SK-N-SH (cell line): ENCODE results near the gene PDE6G. TPM values are rescaled to one million over a fixed set of nuclear protein-coding genes. Genes with fewer than 3 reads are reported as not detected.

Source experiments
- CTCF ChIA-PET: fragments of 300-600, 350-600 bp; formaldehyde crosslinking; extraction: SDS; loops from one replicate; lab custom pipeline; 2021; lab: Yijun Ruan, JAX
- POLR2A ChIA-PET: fragments of 350-600 bp; sonication (Branson Sonifier 250); formaldehyde crosslinking; extraction: SDS; loops from one replicate; lab custom pipeline; 2020; ENCODE audit warnings: antibody characterized with exemption, inconsistent platforms; lab: Yijun Ruan, JAX
- DNase-seq: peaks from one replicate; pipeline ENCODE4 v3.0.0; 2012
- H2AFZ ChIP-seq: fragments of 200-600 bp; sonication (generic); 2 replicates; pipeline ENCODE4 v1.8.1; 2016; ENCODE audit warnings: antibody characterized with exemption, mild to moderate bottlenecking, low read depth
- H3F3A ChIP-seq: fragments of 200-600 bp; sonication (generic); replicated peaks from 2 replicates; pipeline ENCODE3; 2016; ENCODE audit warnings: antibody characterized with exemption, mild to moderate bottlenecking; ENCODE audit not compliant: insufficient read depth
- H3K27ac ChIP-seq, 2 experiments: fragments of 200-500 bp in 1 of 2; fragments of 200-600 bp in 1 of 2; sonication (Bioruptor generic) in 1 of 2; sonication (generic), shearing (Covaris generic) in 1 of 2; 2 replicates each; pipeline versions ENCODE4 v1.5.1 to v1.6.1; 2014 to 2016; ENCODE audit warnings: low read depth in 2 of 2, inconsistent platforms in 1 of 2, low read length in 1 of 2, mild to moderate bottlenecking in 1 of 2, mixed read lengths in 1 of 2
- H3K27me3 ChIP-seq: fragments of 200-600 bp; sonication (generic), shearing (Covaris generic); 2 replicates; pipeline ENCODE4 v1.6.1; 2016; ENCODE audit warnings: mixed run types; ENCODE audit not compliant: insufficient read depth
- H3K36me3 ChIP-seq, 2 experiments: fragments of 200-500 bp in 1 of 2; fragments of 200-600 bp in 1 of 2; sonication (Bioruptor generic) in 1 of 2; sonication (generic) in 1 of 2; replicated peaks in 1 of 2; 2 replicates each; pipeline versions ENCODE3 to v1.5.1; 2014 to 2016; ENCODE audit warnings: low read length in 1 of 2, mild to moderate bottlenecking in 1 of 2; ENCODE audit not compliant: insufficient read depth in 2 of 2, control insufficient read depth in 1 of 2
- H3K4me1 ChIP-seq, 2 experiments: fragments of 200-500 bp in 1 of 2; fragments of 200-600 bp in 1 of 2; sonication (Bioruptor generic) in 1 of 2; sonication (generic), shearing (Covaris generic) in 1 of 2; 2 replicates each; pipeline versions ENCODE4 v1.5.1 to v1.6.1; 2014 to 2016; ENCODE audit warnings: low read depth in 1 of 2, low read length in 1 of 2, mixed run types in 1 of 2; ENCODE audit not compliant: insufficient read depth in 2 of 2, control insufficient read depth in 1 of 2
- H3K4me2 ChIP-seq: fragments of 200-600 bp; sonication (generic), shearing (Covaris generic); 2 replicates; pipeline ENCODE4 v1.6.1; 2017; ENCODE audit warnings: mixed run types
- H3K4me3 ChIP-seq, 2 experiments: fragments of 200-500 bp in 1 of 2; fragments of 200-600 bp in 1 of 2; sonication (Bioruptor generic) in 1 of 2; sonication (generic), shearing (Covaris generic) in 1 of 2; 2 replicates each; pipeline versions ENCODE4 v1.5.1 to v1.8.1; 2014 to 2016; ENCODE audit warnings: low read depth in 2 of 2, inconsistent platforms in 1 of 2, low read length in 1 of 2, mild to moderate bottlenecking in 1 of 2, mixed read lengths in 1 of 2, moderate library complexity in 1 of 2
- H3K79me2 ChIP-seq: fragments of 200-600 bp; sonication (generic); 2 replicates; pipeline ENCODE4 v1.8.1; 2017; ENCODE audit warnings: mild to moderate bottlenecking; ENCODE audit not compliant: insufficient read depth
- H3K9ac ChIP-seq: fragments of 200-600 bp; sonication (generic); 2 replicates; pipeline ENCODE4 v1.6.1; 2017; ENCODE audit warnings: mixed run types
- H3K9me2 ChIP-seq: fragments of 200-600 bp; sonication (generic); 2 replicates; pipeline ENCODE4 v1.6.1; 2017; ENCODE audit warnings: mixed run types
- H3K9me3 ChIP-seq: fragments of 200-600 bp; sonication (generic); 2 replicates; pipeline ENCODE4 v1.6.1; 2017; ENCODE audit warnings: mixed run types, mild to moderate bottlenecking, moderate library complexity
- H4K20me1 ChIP-seq: fragments of 200-600 bp; sonication (generic); 2 replicates; pipeline ENCODE4 v1.6.1; 2017; ENCODE audit warnings: mild to moderate bottlenecking, mixed run types; ENCODE audit not compliant: insufficient read depth
- CHD2 ChIP-seq: fragments of 150-350 bp; IDR thresholded peaks from 2 replicates; pipeline ENCODE4 v1.6.1; 2018; ENCODE audit warnings: low read length; ENCODE audit not compliant: partially characterized antibody
- ELF1 ChIP-seq: IDR thresholded peaks from 2 replicates; pipeline ENCODE4 v1.4.0; 2012
- FOSL2 ChIP-seq: IDR thresholded peaks from 2 replicates; pipeline ENCODE4 v1.4.0; 2012; ENCODE audit warnings: low read depth, mild to moderate bottlenecking, moderate library complexity, borderline replicate concordance
- FOXM1 ChIP-seq: IDR thresholded peaks from 2 replicates; pipeline ENCODE4 v1.4.0; 2012; ENCODE audit warnings: low read depth, mild to moderate bottlenecking
- GABPA ChIP-seq: IDR thresholded peaks from 2 replicates; pipeline ENCODE4 v1.4.0; 2012; ENCODE audit warnings: low read depth, mild to moderate bottlenecking
- JUND ChIP-seq: IDR thresholded peaks from 2 replicates; pipeline ENCODE4 v1.4.0; 2012
- MEF2A ChIP-seq: IDR thresholded peaks from 2 replicates; pipeline ENCODE4 v1.4.0; 2012; ENCODE audit warnings: low read depth, borderline replicate concordance
- MXI1 ChIP-seq: IDR thresholded peaks from 2 replicates; pipeline ENCODE4 v1.6.1; 2012; ENCODE audit warnings: mild to moderate bottlenecking, low read depth, low read length, improper control_type of control experiment
- NFIC ChIP-seq: IDR thresholded peaks from 2 replicates; pipeline ENCODE4 v1.4.0; 2012; ENCODE audit warnings: borderline replicate concordance
- RAD21 ChIP-seq: IDR thresholded peaks from 2 replicates; pipeline ENCODE4 v1.6.1; 2012; ENCODE audit warnings: mild to moderate bottlenecking, low read length
- RXRA ChIP-seq: IDR thresholded peaks from 2 replicates; pipeline ENCODE4 v1.4.0; 2012; ENCODE audit warnings: low read depth, mild to moderate bottlenecking, borderline replicate concordance
- TAF1 ChIP-seq: IDR thresholded peaks from 2 replicates; pipeline ENCODE4 v1.6.1; 2012; ENCODE audit warnings: low read depth, mild to moderate bottlenecking, low read length, moderate library complexity, borderline replicate concordance
- TCF12 ChIP-seq: IDR thresholded peaks from 2 replicates; pipeline ENCODE4 v1.4.0; 2012
- WGBS: methylation state at CpG from one replicate; pipeline ENCODE4 v1.1.6; 2017; ENCODE audit warnings: low lambda C conversion rate; 5-methylcytosine and 5-hydroxymethylcytosine counted together
- polyA plus RNA-seq, 3 experiments: library from polyadenylated mRNA; depleted of rRNA; stranded (reverse); fragments of >200 nt; gene quantifications; 2 replicates each; pipeline ENCODE4 v1.2.3, GENCODE V29; 2012
- TF ChIP-seq, protein P1 (sequence below): IDR thresholded peaks from 2 replicates; pipeline ENCODE4 v1.4.0; 2012; ENCODE audit warnings: low read depth, borderline replicate concordance
- TF ChIP-seq, protein P2 (sequence below): fragments of 150-350 bp; IDR thresholded peaks from 2 replicates; pipeline ENCODE4 v1.6.1; 2016; ENCODE audit warnings: mild to moderate bottlenecking, low read depth, low read length
- TF ChIP-seq, protein P3 (sequence below): fragments of 200-600 bp; sonication (generic); IDR thresholded peaks from 2 replicates; pipeline ENCODE4 v1.6.1; 2017; ENCODE audit warnings: antibody characterized with exemption, mild to moderate bottlenecking, moderate library complexity
- TF ChIP-seq, protein P4 (sequence below): IDR thresholded peaks from 2 replicates; pipeline ENCODE4 v1.4.0; 2012; ENCODE audit warnings: low read depth, borderline replicate concordance

PDE6G gene
- polyA plus RNA-seq, 1 of the 3 experiments (the other 2 are of a cell fraction): 5.0 TPM

DNA sequence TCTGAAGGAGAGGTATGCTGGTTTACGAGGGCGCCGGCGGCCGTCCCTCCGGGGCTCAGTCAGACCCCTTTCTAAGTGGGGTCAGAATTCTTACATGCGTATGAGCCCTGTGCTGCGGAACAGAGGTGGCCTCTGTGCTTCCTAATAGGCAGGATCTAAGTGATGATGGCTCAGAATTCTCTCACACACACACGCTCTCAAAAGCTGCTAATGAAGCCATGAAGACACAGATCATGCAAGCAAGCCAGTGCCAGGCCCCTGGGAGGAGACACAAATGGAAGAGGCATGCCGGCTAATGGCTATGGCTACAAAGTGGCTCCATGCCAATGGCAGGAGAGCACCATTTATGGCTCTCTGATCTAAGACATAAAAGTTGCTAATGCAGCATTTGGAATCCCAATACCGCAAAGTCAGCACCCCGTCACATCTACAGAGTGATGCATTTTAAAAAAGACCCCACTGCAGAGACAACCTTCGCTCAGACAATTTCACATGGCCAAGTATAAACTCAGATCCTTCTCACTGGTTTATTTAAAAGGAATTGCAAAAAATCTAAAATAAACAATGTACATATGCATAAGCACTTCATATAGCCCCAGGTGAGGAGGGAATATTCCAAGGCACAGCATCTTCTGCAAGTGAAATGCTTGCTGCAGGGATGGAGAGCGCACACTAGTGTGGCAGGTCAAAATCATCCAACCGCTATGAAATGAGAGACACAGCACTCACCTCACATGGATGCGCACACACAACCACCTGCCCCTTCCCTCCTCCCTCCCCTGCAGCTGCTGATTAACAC is 44.0 kb downstream of the PDE6G start:
- H3F3A ChIP-seq: peaks cover 14% of the 10 kb centered on the region
- H3K79me2 ChIP-seq: peaks cover 100% of the 10 kb centered on the region
- no peak overlapping the region for H2AFZ ChIP-seq
- peaks cover 58 to 68% of the 10 kb centered on the region in 2 experiments for H3K36me3 ChIP-seq
- no peaks in the 10 kb centered on the region for H3K27me3 ChIP-seq
- no peak overlapping the region for H3K4me2 ChIP-seq
- no peak overlapping the region for H3K27ac ChIP-seq
- ChIA-PET POLR2A (interaction anchor here (0.6 kb wide), 1 partner anchor 181 kb away, joined by 3 read pairs; no protein-coding TSS in a partner anchor), CTCF (interaction anchor here (1.1 to 2.8 kb wide), 2 partner anchors 11 to 60 kb away, joined by 3 to 22 read pairs; partner anchors contain the start of gene FAAP100)
- no peaks in the 10 kb centered on the region for H3K4me1 ChIP-seq
- no peak overlapping the region for H3K9ac ChIP-seq
- H3K9me3 ChIP-seq: no peaks in the 10 kb centered on the region
- 92% methylated on average over 16 of the region's 16 CpGs for WGBS
- peaks cover 79% of the 10 kb centered on the region for H4K20me1 ChIP-seq
- TF ChIP-seq JUND (no peak), ELF1 (no peak), MEF2A (no peak), FOXM1 (no peak), CHD2 (no peak), TAF1 (no peak), MXI1 (no peak), RXRA (no peak), NFIC (no peak), FOSL2 (no peak), TCF12 (no peak), RAD21 (no peak), GABPA (no peak)
- TF ChIP-seq, protein P1, sequence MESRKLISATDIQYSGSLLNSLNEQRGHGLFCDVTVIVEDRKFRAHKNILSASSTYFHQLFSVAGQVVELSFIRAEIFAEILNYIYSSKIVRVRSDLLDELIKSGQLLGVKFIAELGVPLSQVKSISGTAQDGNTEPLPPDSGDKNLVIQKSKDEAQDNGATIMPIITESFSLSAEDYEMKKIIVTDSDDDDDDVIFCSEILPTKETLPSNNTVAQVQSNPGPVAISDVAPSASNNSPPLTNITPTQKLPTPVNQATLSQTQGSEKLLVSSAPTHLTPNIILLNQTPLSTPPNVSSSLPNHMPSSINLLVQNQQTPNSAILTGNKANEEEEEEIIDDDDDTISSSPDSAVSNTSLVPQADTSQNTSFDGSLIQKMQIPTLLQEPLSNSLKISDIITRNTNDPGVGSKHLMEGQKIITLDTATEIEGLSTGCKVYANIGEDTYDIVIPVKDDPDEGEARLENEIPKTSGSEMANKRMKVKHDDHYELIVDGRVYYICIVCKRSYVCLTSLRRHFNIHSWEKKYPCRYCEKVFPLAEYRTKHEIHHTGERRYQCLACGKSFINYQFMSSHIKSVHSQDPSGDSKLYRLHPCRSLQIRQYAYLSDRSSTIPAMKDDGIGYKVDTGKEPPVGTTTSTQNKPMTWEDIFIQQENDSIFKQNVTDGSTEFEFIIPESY: no peak
- TF ChIP-seq, protein P2, sequence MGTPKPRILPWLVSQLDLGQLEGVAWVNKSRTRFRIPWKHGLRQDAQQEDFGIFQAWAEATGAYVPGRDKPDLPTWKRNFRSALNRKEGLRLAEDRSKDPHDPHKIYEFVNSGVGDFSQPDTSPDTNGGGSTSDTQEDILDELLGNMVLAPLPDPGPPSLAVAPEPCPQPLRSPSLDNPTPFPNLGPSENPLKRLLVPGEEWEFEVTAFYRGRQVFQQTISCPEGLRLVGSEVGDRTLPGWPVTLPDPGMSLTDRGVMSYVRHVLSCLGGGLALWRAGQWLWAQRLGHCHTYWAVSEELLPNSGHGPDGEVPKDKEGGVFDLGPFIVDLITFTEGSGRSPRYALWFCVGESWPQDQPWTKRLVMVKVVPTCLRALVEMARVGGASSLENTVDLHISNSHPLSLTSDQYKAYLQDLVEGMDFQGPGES: no peak
- TF ChIP-seq, protein P3, sequence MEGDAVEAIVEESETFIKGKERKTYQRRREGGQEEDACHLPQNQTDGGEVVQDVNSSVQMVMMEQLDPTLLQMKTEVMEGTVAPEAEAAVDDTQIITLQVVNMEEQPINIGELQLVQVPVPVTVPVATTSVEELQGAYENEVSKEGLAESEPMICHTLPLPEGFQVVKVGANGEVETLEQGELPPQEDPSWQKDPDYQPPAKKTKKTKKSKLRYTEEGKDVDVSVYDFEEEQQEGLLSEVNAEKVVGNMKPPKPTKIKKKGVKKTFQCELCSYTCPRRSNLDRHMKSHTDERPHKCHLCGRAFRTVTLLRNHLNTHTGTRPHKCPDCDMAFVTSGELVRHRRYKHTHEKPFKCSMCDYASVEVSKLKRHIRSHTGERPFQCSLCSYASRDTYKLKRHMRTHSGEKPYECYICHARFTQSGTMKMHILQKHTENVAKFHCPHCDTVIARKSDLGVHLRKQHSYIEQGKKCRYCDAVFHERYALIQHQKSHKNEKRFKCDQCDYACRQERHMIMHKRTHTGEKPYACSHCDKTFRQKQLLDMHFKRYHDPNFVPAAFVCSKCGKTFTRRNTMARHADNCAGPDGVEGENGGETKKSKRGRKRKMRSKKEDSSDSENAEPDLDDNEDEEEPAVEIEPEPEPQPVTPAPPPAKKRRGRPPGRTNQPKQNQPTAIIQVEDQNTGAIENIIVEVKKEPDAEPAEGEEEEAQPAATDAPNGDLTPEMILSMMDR: no peak
- TF ChIP-seq, protein P4, sequence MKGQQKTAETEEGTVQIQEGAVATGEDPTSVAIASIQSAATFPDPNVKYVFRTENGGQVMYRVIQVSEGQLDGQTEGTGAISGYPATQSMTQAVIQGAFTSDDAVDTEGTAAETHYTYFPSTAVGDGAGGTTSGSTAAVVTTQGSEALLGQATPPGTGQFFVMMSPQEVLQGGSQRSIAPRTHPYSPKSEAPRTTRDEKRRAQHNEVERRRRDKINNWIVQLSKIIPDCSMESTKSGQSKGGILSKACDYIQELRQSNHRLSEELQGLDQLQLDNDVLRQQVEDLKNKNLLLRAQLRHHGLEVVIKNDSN: no peak
- H3K4me3 ChIP-seq: no peak overlapping the region
- DNase-seq: no peak
- no peaks in the 10 kb centered on the region for H3K9me2 ChIP-seq
